Mesendoderm (in vitro differentiated cells): ENCODE measurements around the gene TPSAB1.
"Not testable (repeated sequence)": the region's sequence is repeated elsewhere in the genome, so short reads cannot be mapped to it uniquely, and the experiment has no call there.

ENCODE experiments used
- DNase-seq: peaks from one replicate; pipeline ENCODE4 v3.0.0; 2013
- H2AK5ac ChIP-seq: 2 replicates; pipeline ENCODE4 v1.6.1; 2013; ENCODE audit warnings: low read length, inconsistent platforms
- H2BK120ac ChIP-seq: 2 replicates; pipeline ENCODE4 v1.6.1; 2013; ENCODE audit warnings: low read depth, mild to moderate bottlenecking, low read length, moderate library complexity, mixed read lengths
- H2BK15ac ChIP-seq: replicated peaks from 2 replicates; pipeline ENCODE4 v1.6.1; 2013; ENCODE audit warnings: low read depth, mild to moderate bottlenecking, moderate library complexity
- H2BK5ac ChIP-seq: 2 replicates; pipeline ENCODE4 v1.6.1; 2013; ENCODE audit warnings: low read length, inconsistent platforms
- H3K18ac ChIP-seq: 2 replicates; pipeline ENCODE4 v1.6.1; 2013; ENCODE audit warnings: mild to moderate bottlenecking, low read length, mixed read lengths
- H3K23ac ChIP-seq: one replicate; pipeline ENCODE4 v1.6.1; 2013; ENCODE audit warnings: low read length
- H3K27ac ChIP-seq: 2 replicates; pipeline ENCODE4 v1.5.1; 2013; ENCODE audit warnings: low read depth, mild to moderate bottlenecking, inconsistent platforms, low read length, moderate library complexity
- H3K27me3 ChIP-seq: 2 replicates; pipeline ENCODE4 v1.6.1; 2013; ENCODE audit warnings: low read length, control low read depth, mild to moderate bottlenecking, inconsistent platforms; ENCODE audit not compliant: insufficient read depth, poor library complexity
- H3K36me3 ChIP-seq: 2 replicates; pipeline ENCODE4 v1.6.1; 2013; ENCODE audit warnings: low read length, inconsistent platforms; ENCODE audit not compliant: control insufficient read depth, insufficient read depth
- H3K4ac ChIP-seq: one replicate; pipeline ENCODE4 v1.6.1; 2013; ENCODE audit warnings: low read depth, mild to moderate bottlenecking, low read length, moderate library complexity
- H3K4me1 ChIP-seq: 2 replicates; pipeline ENCODE4 v1.6.1; 2013; ENCODE audit warnings: low read depth, low read length, inconsistent platforms; ENCODE audit not compliant: control insufficient read depth
- H3K4me2 ChIP-seq: 2 replicates; pipeline ENCODE4 v1.6.1; 2013; ENCODE audit warnings: low read length
- H3K4me3 ChIP-seq: 2 replicates; pipeline ENCODE4 v1.5.1; 2013; ENCODE audit warnings: mild to moderate bottlenecking, low read length
- H3K56ac ChIP-seq: one replicate; pipeline ENCODE4 v1.6.1; 2013; ENCODE audit warnings: low read length
- H3K79me1 ChIP-seq: 2 replicates; pipeline ENCODE4 v1.6.1; 2013; ENCODE audit warnings: low read length, inconsistent platforms
- H3K79me2 ChIP-seq: 2 replicates; pipeline ENCODE4 v1.6.1; 2013; ENCODE audit warnings: mild to moderate bottlenecking, low read length; ENCODE audit not compliant: control insufficient read depth, insufficient read depth
- H3K9ac ChIP-seq: 2 replicates; pipeline ENCODE4 v1.6.1; 2013; ENCODE audit warnings: low read length, inconsistent platforms
- H4K5ac ChIP-seq: one replicate; pipeline ENCODE4 v1.6.1; 2013; ENCODE audit warnings: low read length
- H4K8ac ChIP-seq: one replicate; pipeline ENCODE4 v1.6.1; 2013; ENCODE audit warnings: low read depth, mild to moderate bottlenecking, control low read depth, low read length, moderate library complexity
- WGBS: extraction: QIAGEN DNeasy Blood & Tissue Kit; methylation state at CpG from one replicate; pipeline ENCODE4 v1.1.7; 2013; ENCODE audit warnings: low lambda C conversion rate, missing lambda C conversion rate; ENCODE audit not compliant: insufficient coverage; ENCODE audit errors: extremely low coverage; 5-methylcytosine and 5-hydroxymethylcytosine counted together

Gene TPSAB1

DNA sequence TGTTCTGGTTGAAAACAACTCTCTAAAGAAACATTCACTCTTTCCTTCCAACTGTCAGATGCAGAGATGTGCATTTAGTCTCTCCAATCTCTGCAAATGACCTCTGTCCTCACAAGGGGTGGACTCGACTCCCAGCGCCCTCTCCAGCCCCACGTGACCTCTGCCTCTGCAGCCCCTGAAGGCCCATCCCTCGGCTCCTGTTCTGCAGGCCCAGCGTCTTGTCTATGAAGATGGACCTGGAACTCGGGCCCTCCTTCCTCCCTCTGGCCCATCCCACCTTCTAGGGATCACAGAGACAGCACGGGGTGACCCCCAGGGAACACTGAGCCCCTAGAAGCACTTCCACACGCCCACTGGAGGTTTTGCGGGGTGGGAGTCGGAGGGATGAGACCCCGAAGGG lies 2.9 kb downstream of the TPSAB1 start:
- H3K4me2 ChIP-seq, DNase-seq, H4K5ac ChIP-seq, H4K8ac ChIP-seq, H3K9ac ChIP-seq, H3K79me1 ChIP-seq, H3K4me1 ChIP-seq, H3K36me3 ChIP-seq, H3K27ac ChIP-seq, H3K27me3 ChIP-seq, H2BK15ac ChIP-seq, H3K4me3 ChIP-seq, H3K79me2 ChIP-seq, H3K56ac ChIP-seq, H2AK5ac ChIP-seq, H2BK5ac ChIP-seq, H3K18ac ChIP-seq, H2BK120ac ChIP-seq, H3K4ac ChIP-seq, H3K23ac ChIP-seq: not testable (repeated sequence)
- WGBS, result no CpG with 5 or more reads among the region's 11 CpGs

DNA sequence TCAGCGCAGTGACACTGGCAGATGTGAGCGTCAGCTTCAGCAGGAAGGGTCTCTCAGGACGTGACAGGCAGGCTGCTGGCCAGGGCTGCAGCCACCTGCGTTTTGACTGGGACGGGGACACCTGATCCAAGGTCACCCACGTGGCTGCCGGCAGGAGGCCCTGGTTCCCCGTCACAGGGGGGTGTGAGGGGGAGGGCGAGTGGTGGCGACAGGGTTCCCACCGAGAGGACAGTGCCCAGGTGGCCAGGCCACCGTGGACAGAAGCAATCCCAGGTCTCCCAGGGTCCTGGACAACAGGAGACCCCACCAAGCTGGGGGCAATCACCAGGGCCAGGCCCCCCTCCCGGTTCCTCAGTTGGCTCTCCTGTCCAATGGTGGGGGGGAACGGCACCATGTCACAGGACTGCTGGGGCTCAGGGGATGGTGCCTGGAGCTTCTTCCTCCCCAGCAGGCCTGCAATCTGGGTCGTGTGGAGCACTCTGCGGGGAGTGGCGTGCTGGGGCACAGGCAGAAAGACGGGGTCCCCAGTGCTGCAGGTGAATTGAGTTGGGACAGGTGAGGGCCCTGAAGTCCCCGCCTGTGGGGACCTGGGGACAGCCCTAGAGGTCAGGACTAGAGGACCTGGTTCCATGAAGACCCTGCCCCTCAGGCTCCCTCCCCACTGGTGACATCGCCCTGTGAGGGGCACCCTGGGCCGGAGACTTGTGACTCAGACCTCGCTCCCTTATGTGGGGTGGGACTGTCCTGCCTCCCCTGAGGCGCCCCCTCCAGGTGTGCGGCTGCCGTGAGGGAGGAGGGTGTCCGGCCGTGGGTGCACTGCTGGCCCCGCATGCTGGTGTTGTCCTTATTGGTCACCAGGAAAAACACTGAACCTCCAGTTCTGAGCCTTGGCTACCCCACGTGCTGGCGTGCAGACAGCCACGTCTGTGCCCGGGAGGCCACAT lies 3.7 kb downstream of the TPSAB1 start:
- no CpG with 5 or more reads among the region's 32 CpGs for WGBS
- DNase-seq, result not testable (repeated sequence)

DNA sequence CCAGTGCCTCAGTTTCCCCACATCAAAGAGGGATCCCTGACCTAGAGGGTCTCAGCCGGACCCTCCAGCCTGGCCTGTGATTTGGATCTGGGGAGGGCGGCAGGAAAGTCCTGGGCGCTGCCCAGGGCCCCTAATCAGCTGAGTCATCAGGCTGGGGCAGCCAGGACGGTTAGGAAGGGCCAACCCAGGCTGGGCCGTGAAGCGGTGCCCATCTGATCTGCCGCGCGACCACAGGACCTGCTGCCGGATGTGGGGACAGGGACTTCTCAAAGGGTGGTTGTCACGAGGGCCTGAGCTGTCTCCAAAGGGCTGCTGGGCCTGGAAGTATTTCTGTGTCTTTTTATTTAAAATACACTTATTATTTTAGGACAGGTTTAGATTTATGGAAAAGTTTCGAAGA lies 4.4 kb downstream of the TPSAB1 start:
- Histone ChIP-seq H4K8ac (no peak overlapping the region), H3K9ac (no peak overlapping the region), H4K5ac (no peak overlapping the region), H3K36me3 (no peaks in the 10 kb centered on the region), H2BK15ac (no peak overlapping the region), H3K4me2 (no peak overlapping the region), H3K18ac (no peak overlapping the region), H2BK5ac (no peak overlapping the region), H3K56ac (no peak overlapping the region), H3K4me1 (no peaks in the 10 kb centered on the region), H3K27me3 (no peaks in the 10 kb centered on the region), H2BK120ac (no peak overlapping the region), H3K79me1 (no peaks in the 10 kb centered on the region), H3K4me3 (no peak overlapping the region), H3K4ac (no peak overlapping the region), H3K23ac (no peak overlapping the region), H3K27ac (no peak overlapping the region), H2AK5ac (no peak overlapping the region), H3K79me2 (no peaks in the 10 kb centered on the region)
- no peak for DNase-seq
- WGBS, result no CpG with 5 or more reads among the region's 12 CpGs

More for the DNA sequence above, 3.7 kb downstream of the TPSAB1 start:
- not testable (repeated sequence) for H2BK5ac ChIP-seq, H3K79me1 ChIP-seq, H3K4me1 ChIP-seq, H4K8ac ChIP-seq, H3K56ac ChIP-seq, H2BK120ac ChIP-seq, H3K23ac ChIP-seq, H3K18ac ChIP-seq, H2BK15ac ChIP-seq, H3K79me2 ChIP-seq, H4K5ac ChIP-seq, H3K4ac ChIP-seq, H3K36me3 ChIP-seq, H3K4me3 ChIP-seq, H3K9ac ChIP-seq, H3K27ac ChIP-seq, H3K4me2 ChIP-seq, H3K27me3 ChIP-seq, H2AK5ac ChIP-seq

DNA sequence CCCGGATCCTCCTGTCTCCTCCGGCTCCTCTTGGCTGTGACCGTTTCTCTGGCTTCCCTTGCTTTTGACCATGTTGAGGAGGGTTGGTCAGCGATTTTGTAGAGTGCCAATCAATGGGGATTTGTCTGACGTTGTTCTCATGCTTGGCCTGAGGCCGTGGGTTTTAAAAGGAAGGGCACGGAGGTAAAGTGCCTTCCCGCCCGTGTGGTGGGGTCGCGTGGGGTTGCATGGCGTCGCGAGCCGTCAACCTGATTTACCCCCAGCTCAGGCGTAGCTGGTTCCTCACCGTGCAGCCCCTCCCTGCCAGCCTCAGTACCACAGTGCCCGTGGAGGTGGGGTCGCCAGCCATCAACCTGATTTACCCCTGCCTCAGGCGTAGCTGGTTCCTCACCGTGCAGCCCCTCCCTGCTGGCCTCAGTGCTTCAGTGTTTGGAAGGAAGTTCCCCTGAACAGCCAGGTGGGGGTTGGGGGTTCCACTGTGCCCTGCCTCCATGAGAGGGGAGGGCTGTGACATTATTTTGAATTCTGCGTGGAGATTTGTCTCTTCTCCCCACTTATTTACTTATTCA lies 5.0 kb downstream of the TPSAB1 start:
- H3K79me1 ChIP-seq, result no peaks in the 10 kb centered on the region
- no peaks in the 10 kb centered on the region for H3K36me3 ChIP-seq
- no peak overlapping the region for H4K8ac ChIP-seq
- H2BK120ac ChIP-seq, result no peak overlapping the region
- no peak overlapping the region for H2BK5ac ChIP-seq
- H4K5ac ChIP-seq, result no peak overlapping the region
- no peak overlapping the region for H3K4ac ChIP-seq
- no peak overlapping the region for H3K27ac ChIP-seq
- H3K4me1 ChIP-seq, result no peaks in the 10 kb centered on the region
- no peak overlapping the region for H3K4me3 ChIP-seq
- H3K18ac ChIP-seq, result no peak overlapping the region
- DNase-seq, result no peak
- no peaks in the 10 kb centered on the region for H3K27me3 ChIP-seq
- no peak overlapping the region for H3K4me2 ChIP-seq
- no peak overlapping the region for H3K56ac ChIP-seq
- no peak overlapping the region for H2BK15ac ChIP-seq
- WGBS, result no CpG with 5 or more reads among the region's 22 CpGs
- H2AK5ac ChIP-seq, result no peak overlapping the region
- H3K9ac ChIP-seq, result no peak overlapping the region
- no peaks in the 10 kb centered on the region for H3K79me2 ChIP-seq
- no peak overlapping the region for H3K23ac ChIP-seq

DNA sequence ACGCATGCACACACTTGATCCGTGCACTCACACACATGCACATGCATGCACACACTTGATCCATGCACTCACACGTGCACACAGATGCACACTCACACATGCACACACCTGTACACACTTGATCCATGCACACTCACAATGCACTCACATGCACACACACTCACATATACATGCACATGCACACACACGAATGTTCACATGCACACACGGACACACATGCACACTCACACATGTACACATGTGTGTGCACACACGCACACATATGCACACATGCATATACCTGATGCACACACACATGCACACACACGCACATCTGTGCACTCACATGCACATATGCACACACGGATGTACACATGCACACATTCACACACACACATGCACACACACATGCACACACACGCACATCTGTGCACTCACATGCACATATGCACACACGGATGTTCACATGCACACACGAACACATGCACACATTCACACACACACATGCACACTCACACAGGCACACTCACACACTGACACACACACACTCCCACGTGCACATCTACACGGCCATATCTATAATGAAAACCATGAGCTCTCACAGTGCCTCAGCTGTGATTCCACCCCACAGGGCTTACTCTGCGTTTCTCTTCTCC lies 7.5 kb downstream of the TPSAB1 start:
- not testable (repeated sequence) for H2BK5ac ChIP-seq, H3K56ac ChIP-seq, H3K4ac ChIP-seq, H3K23ac ChIP-seq, H3K4me1 ChIP-seq, DNase-seq, H2AK5ac ChIP-seq, H3K4me2 ChIP-seq, H4K5ac ChIP-seq, H2BK15ac ChIP-seq, H3K27ac ChIP-seq, H2BK120ac ChIP-seq, H3K18ac ChIP-seq, H3K27me3 ChIP-seq, H3K4me3 ChIP-seq, H3K79me1 ChIP-seq, H4K8ac ChIP-seq, H3K36me3 ChIP-seq, H3K79me2 ChIP-seq, H3K9ac ChIP-seq
- WGBS, result no CpG with 5 or more reads among the region's 14 CpGs
